Hepatocyte (in vitro differentiated cells): ENCODE data around the gene OSR1.
"Not testable (repeated sequence)": the region's sequence is repeated elsewhere in the genome, so short reads cannot be mapped to it uniquely, and the experiment has no call there.

Source experiments
- EZH2 ChIP-seq: fragments of 200-600 bp; sonication (generic); IDR thresholded peaks from 2 replicates; pipeline ENCODE4 v1.6.1; 2016; ENCODE audit warnings: antibody characterized with exemption, mild to moderate bottlenecking, borderline replicate concordance
- TF ChIP-seq, protein P1 (sequence below): fragments of 200-600 bp; sonication (generic); IDR thresholded peaks from 2 replicates; pipeline ENCODE4 v1.5.1; 2016; ENCODE audit warnings: antibody characterized with exemption, mild to moderate bottlenecking; ENCODE audit not compliant: poor library complexity

- TF ChIP-seq, protein P1, sequence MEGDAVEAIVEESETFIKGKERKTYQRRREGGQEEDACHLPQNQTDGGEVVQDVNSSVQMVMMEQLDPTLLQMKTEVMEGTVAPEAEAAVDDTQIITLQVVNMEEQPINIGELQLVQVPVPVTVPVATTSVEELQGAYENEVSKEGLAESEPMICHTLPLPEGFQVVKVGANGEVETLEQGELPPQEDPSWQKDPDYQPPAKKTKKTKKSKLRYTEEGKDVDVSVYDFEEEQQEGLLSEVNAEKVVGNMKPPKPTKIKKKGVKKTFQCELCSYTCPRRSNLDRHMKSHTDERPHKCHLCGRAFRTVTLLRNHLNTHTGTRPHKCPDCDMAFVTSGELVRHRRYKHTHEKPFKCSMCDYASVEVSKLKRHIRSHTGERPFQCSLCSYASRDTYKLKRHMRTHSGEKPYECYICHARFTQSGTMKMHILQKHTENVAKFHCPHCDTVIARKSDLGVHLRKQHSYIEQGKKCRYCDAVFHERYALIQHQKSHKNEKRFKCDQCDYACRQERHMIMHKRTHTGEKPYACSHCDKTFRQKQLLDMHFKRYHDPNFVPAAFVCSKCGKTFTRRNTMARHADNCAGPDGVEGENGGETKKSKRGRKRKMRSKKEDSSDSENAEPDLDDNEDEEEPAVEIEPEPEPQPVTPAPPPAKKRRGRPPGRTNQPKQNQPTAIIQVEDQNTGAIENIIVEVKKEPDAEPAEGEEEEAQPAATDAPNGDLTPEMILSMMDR: not testable (repeated sequence)
- TF ChIP-seq EZH2: not testable (repeated sequence)
These were observed 52.9 kb downstream of the OSR1 start for GRCh38 chr2:19305400-19306055.
